Gastrocnemius medialis (tissue), 4 donors: ENCODE measurements around the gene SORBS2.

Experiments used
- CTCF ChIP-seq, 5 experiments: fragments of 450-650 bp in 3 of 5; fragments of 200-600 bp in 2 of 5; sonication (generic) in 2 of 5; IDR thresholded peaks in 4 of 5; conservative IDR thresholded peaks in 1 of 5; 1 replicate in 4 of 5; 2 replicates in 1 of 5; pipeline ENCODE4 v1.5.1; 2016 to 2019; ENCODE audit warnings: antibody characterized with exemption in 5 of 5, mild to moderate bottlenecking in 3 of 5, moderate library complexity in 3 of 5
- POLR2A ChIP-seq, 2 donors: fragments of 450-650 bp; IDR thresholded peaks; one replicate each; pipeline ENCODE4 v1.6.1; 2017; ENCODE audit warnings: antibody characterized with exemption in 2 of 2, mild to moderate bottlenecking in 2 of 2, moderate library complexity in 2 of 2

GRCh38 chr4:185752872-185753271 lies 59.1 kb downstream of the SORBS2 start:
- TF ChIP-seq CTCF (IDR thresholded peaks at IDR 0.05 in 4 of 5, conservative IDR thresholded peaks at IDR 0.05 in 1 of 5) (no peak), POLR2A (IDR thresholded peaks at IDR 0.05) (no peak)
